IPS-NIHi7 (cell line): ENCODE data around the gene LDHAL6A.
"Not testable (repeated sequence)": the region's sequence is repeated elsewhere in the genome, so short reads cannot be mapped to it uniquely, and the experiment has no call there.

Source experiments
- DNase-seq: peaks from one replicate; pipeline ENCODE4 v3.0.0; 2012; ENCODE audit warnings: mixed read lengths; ENCODE audit errors: extremely low spot score

LDHAL6A gene

GRCh38 chr11:18455686-18456372 lies at the start of gene LDHAL6A:
TSS of gene LDHAL6A (plus strand) at chr11:18455856. CDS start at chr11:18456681, 825 bp downstream.
- peak; percentile 23 for DNase-seq

- DNase-seq: not testable (repeated sequence)
Measured at GRCh38 chr11:18407400-18407799, 48.3 kb upstream of the LDHAL6A start.

- DNase-seq: no peak
Measured at GRCh38 chr11:18408558-18409291, 46.9 kb upstream of the LDHAL6A start.

- DNase-seq: no peak
Measured at GRCh38 chr11:18416459-18416858, 39.2 kb upstream of the LDHAL6A start.

- DNase-seq: no peak
Measured at GRCh38 chr11:18419040-18419439, 36.6 kb upstream of the LDHAL6A start.

- no peak for DNase-seq
Measured at GRCh38 chr11:18420067-18420466, 35.6 kb upstream of the LDHAL6A start.

GRCh38 chr11:18427240-18427639 lies 28.4 kb upstream of the LDHAL6A start:
- no peak for DNase-seq

- DNase-seq: no peak
Measured at GRCh38 chr11:18429332-18429731, 26.3 kb upstream of the LDHAL6A start.

GRCh38 chr11:18438691-18439090 lies 17.0 kb upstream of the LDHAL6A start:
- DNase-seq: no peak

GRCh38 chr11:18449251-18449650 lies 6.4 kb upstream of the LDHAL6A start:
- no peak for DNase-seq

- no peak for DNase-seq
Measured at GRCh38 chr11:18452927-18453326, 2.7 kb upstream of the LDHAL6A start.

- DNase-seq: no peak
Measured at GRCh38 chr11:18457450-18457849, 1.8 kb downstream of the LDHAL6A start.

- DNase-seq: no peak
Measured at GRCh38 chr11:18459634-18460033, 4.0 kb downstream of the LDHAL6A start.

GRCh38 chr11:18461909-18462308 lies 6.3 kb downstream of the LDHAL6A start:
- no peak for DNase-seq

- DNase-seq: no peak
Measured at GRCh38 chr11:18463439-18463838, 7.8 kb downstream of the LDHAL6A start.

- no peak for DNase-seq
Measured at GRCh38 chr11:18466402-18466801, 10.7 kb downstream of the LDHAL6A start.

- no peak for DNase-seq
Measured at GRCh38 chr11:18468059-18468458, 12.4 kb downstream of the LDHAL6A start.

- no peak for DNase-seq
Measured at GRCh38 chr11:18468961-18469360, 13.3 kb downstream of the LDHAL6A start.

GRCh38 chr11:18471995-18472394 lies 16.3 kb downstream of the LDHAL6A start:
- DNase-seq: no peak

- DNase-seq: no peak
Measured at GRCh38 chr11:18472587-18472986, 16.9 kb downstream of the LDHAL6A start.

- DNase-seq: no peak
Measured at GRCh38 chr11:18479063-18479462, 23.4 kb downstream of the LDHAL6A start.

GRCh38 chr11:18485913-18486528 lies 30.4 kb downstream of the LDHAL6A start:
- no peak for DNase-seq

GRCh38 chr11:18490319-18490718 lies 34.7 kb downstream of the LDHAL6A start:
- no peak for DNase-seq
